Activated T-cell treated with anti-CD3 and anti-CD28 coated beads for 4 hours (primary cell): ENCODE measurements around the gene KCTD19.

Experiments used
- DNase-seq: peaks from one replicate; pipeline ENCODE4 v3.0.0-alpha.2; 2020

KCTD19 gene

GRCh38 chr16:67282447-67282805 lies 44.1 kb downstream of the KCTD19 start:
- no peak for DNase-seq

GRCh38 chr16:67281536-67282446 lies 44.8 kb downstream of the KCTD19 start:
- DNase-seq = no peak

- DNase-seq = no peak
Observed at GRCh38 chr16:67280090-67281015, 46.2 kb downstream of the KCTD19 start.

- DNase-seq = peak; percentile 67
Observed at GRCh38 chr16:67279296-67280089, 47.0 kb downstream of the KCTD19 start, which contains the start of gene PLEKHG4. Gene PLEKHG4, plus strand, starts transcription at chr16:67279532. Its CDS starts 513 bp downstream, at chr16:67280045.

GRCh38 chr16:67278773-67279295 lies 47.7 kb downstream of the KCTD19 start:
- peak; percentile 24 for DNase-seq

GRCh38 chr16:67277999-67278772 lies 48.4 kb downstream of the KCTD19 start:
- no peak for DNase-seq

- DNase-seq = no peak
Observed at GRCh38 chr16:67277294-67277998, 49.1 kb downstream of the KCTD19 start.

- no peak for DNase-seq
Observed at GRCh38 chr16:67275321-67275720, 51.2 kb downstream of the KCTD19 start.

- no peak for DNase-seq
Observed at GRCh38 chr16:67271446-67271845, 55.1 kb downstream of the KCTD19 start.

- no peak for DNase-seq
Observed at GRCh38 chr16:67270931-67271338, 55.6 kb downstream of the KCTD19 start.

- no peak for DNase-seq
Observed at GRCh38 chr16:67269766-67270165, 56.8 kb downstream of the KCTD19 start.

GRCh38 chr16:67268136-67268579 lies 58.4 kb downstream of the KCTD19 start:
- no peak for DNase-seq

GRCh38 chr16:67265834-67266233 lies 60.7 kb downstream of the KCTD19 start:
- no peak for DNase-seq

- DNase-seq = no peak
Observed at GRCh38 chr16:67264866-67265265, 61.7 kb downstream of the KCTD19 start.

- no peak for DNase-seq
Observed at GRCh38 chr16:67264277-67264676, 62.3 kb downstream of the KCTD19 start.

GRCh38 chr16:67263201-67263600 lies 63.3 kb downstream of the KCTD19 start:
- no peak for DNase-seq

- no peak for DNase-seq
Observed at GRCh38 chr16:67260426-67261063, 66.0 kb downstream of the KCTD19 start.

- no peak for DNase-seq
Observed at GRCh38 chr16:67259705-67260104, 66.8 kb downstream of the KCTD19 start.

- no peak for DNase-seq
Observed at GRCh38 chr16:67258161-67258835, 68.2 kb downstream of the KCTD19 start.
